Measurements from ENCODE around the gene ZNF426.
"Not testable (repeated sequence)": the region's sequence is repeated elsewhere in the genome, so short reads cannot be mapped to it uniquely, and the experiment has no call there.

ZNF426 gene

GRCh38 chr19:9539201-9539600 lies 756 bp upstream of the ZNF426 start:
- H3K9me3 ChIP-seq (ENCODE audit: low read length), result peaks cover 29% of the 10 kb centered on the region
- not testable (repeated sequence) for H2AFZ ChIP-seq (ENCODE audit: low read depth, low read length); H3K27me3 ChIP-seq (ENCODE audit: insufficient read depth, low read length); H3K4me1 ChIP-seq (ENCODE audit: insufficient read depth, low read length)
- H3K36me3 ChIP-seq (ENCODE audit: insufficient read depth, low read length), result peaks cover 26% of the 10 kb centered on the region
- H3K4me3 ChIP-seq (ENCODE audit: low read length), result peak overlapping the region; percentile 74

GRCh38 chr19:9535934-9536333 lies 2.5 kb downstream of the ZNF426 start:
- H3K9me3 ChIP-seq (ENCODE audit: low read length), result peaks cover 57% of the 10 kb centered on the region
- H2AFZ ChIP-seq (ENCODE audit: low read depth, low read length), result no peak overlapping the region
- peaks cover 58% of the 10 kb centered on the region for H3K36me3 ChIP-seq (ENCODE audit: insufficient read depth, low read length)
- peaks cover 3% of the 10 kb centered on the region for H3K4me1 ChIP-seq (ENCODE audit: insufficient read depth, low read length)
- no peak overlapping the region for H3K4me3 ChIP-seq (ENCODE audit: low read length)
- H3K27me3 ChIP-seq (ENCODE audit: insufficient read depth, low read length), result no peaks in the 10 kb centered on the region

- peaks cover 92% of the 10 kb centered on the region for H3K9me3 ChIP-seq (ENCODE audit: low read length)
- no peak overlapping the region for H3K4me3 ChIP-seq (ENCODE audit: low read length)
- H3K27me3 ChIP-seq (ENCODE audit: insufficient read depth, low read length), result no peaks in the 10 kb centered on the region
- no peak overlapping the region for H2AFZ ChIP-seq (ENCODE audit: low read depth, low read length)
- H3K4me1 ChIP-seq (ENCODE audit: insufficient read depth, low read length), result no peaks in the 10 kb centered on the region
- peaks cover 95% of the 10 kb centered on the region for H3K36me3 ChIP-seq (ENCODE audit: insufficient read depth, low read length)
Measured at GRCh38 chr19:9531933-9532332, 6.5 kb downstream of the ZNF426 start.

- Histone ChIP-seq H3K9me3 (ENCODE audit: low read length) (peaks cover 86% of the 10 kb centered on the region), H3K4me1 (ENCODE audit: insufficient read depth, low read length) (no peaks in the 10 kb centered on the region), H2AFZ (ENCODE audit: low read depth, low read length) (no peak overlapping the region), H3K27me3 (ENCODE audit: insufficient read depth, low read length) (no peaks in the 10 kb centered on the region), H3K4me3 (ENCODE audit: low read length) (no peak overlapping the region), H3K36me3 (ENCODE audit: insufficient read depth, low read length) (peaks cover 86% of the 10 kb centered on the region)
Measured at GRCh38 chr19:9528757-9529336, 9.6 kb downstream of the ZNF426 start.

GRCh38 chr19:9523885-9524474 lies 14.5 kb downstream of the ZNF426 start:
- Histone ChIP-seq H3K27me3 (ENCODE audit: insufficient read depth, low read length) (no peaks in the 10 kb centered on the region), H3K9me3 (ENCODE audit: low read length) (peaks cover 64% of the 10 kb centered on the region), H3K36me3 (ENCODE audit: insufficient read depth, low read length) (peaks cover 50% of the 10 kb centered on the region), H3K4me3 (ENCODE audit: low read length) (no peak overlapping the region), H3K4me1 (ENCODE audit: insufficient read depth, low read length) (no peaks in the 10 kb centered on the region), H2AFZ (ENCODE audit: low read depth, low read length) (no peak overlapping the region)

GRCh38 chr19:9507285-9507684 lies 31.2 kb downstream of the ZNF426 start:
- Histone ChIP-seq H3K36me3 (ENCODE audit: insufficient read depth, low read length) (no peaks in the 10 kb centered on the region), H3K9me3 (ENCODE audit: low read length) (peaks cover 4% of the 10 kb centered on the region), H3K4me1 (ENCODE audit: insufficient read depth, low read length) (no peaks in the 10 kb centered on the region), H2AFZ (ENCODE audit: low read depth, low read length) (no peak overlapping the region), H3K27me3 (ENCODE audit: insufficient read depth, low read length) (no peaks in the 10 kb centered on the region), H3K4me3 (ENCODE audit: low read length) (no peak overlapping the region)

- Histone ChIP-seq H3K9me3 (ENCODE audit: low read length) (peaks cover 4% of the 10 kb centered on the region), H3K36me3 (ENCODE audit: insufficient read depth, low read length) (no peaks in the 10 kb centered on the region), H3K4me1 (ENCODE audit: insufficient read depth, low read length) (no peaks in the 10 kb centered on the region), H2AFZ (ENCODE audit: low read depth, low read length) (no peak overlapping the region), H3K4me3 (ENCODE audit: low read length) (no peak overlapping the region), H3K27me3 (ENCODE audit: insufficient read depth, low read length) (no peaks in the 10 kb centered on the region)
Measured at GRCh38 chr19:9500796-9501195, 37.6 kb downstream of the ZNF426 start.

GRCh38 chr19:9498183-9498902 lies 40.1 kb downstream of the ZNF426 start, which contains the start of gene ZNF560:
Gene ZNF560 (minus strand): TSS chr19:9498616. CDS start chr19:9475313, 23,303 bp downstream.
- H3K9me3 ChIP-seq (ENCODE audit: low read length), result peaks cover 4% of the 10 kb centered on the region
- H3K4me1 ChIP-seq (ENCODE audit: insufficient read depth, low read length), result no peaks in the 10 kb centered on the region
- H2AFZ ChIP-seq (ENCODE audit: low read depth, low read length), result no peak within 1 kb of the TSS
- H3K27me3 ChIP-seq (ENCODE audit: insufficient read depth, low read length), result no peaks in the 10 kb centered on the region
- H3K36me3 ChIP-seq (ENCODE audit: insufficient read depth, low read length), result no peaks in the 10 kb centered on the region
- H3K4me3 ChIP-seq (ENCODE audit: low read length), result no peak within 1 kb of the TSS

- H3K9me3 ChIP-seq (ENCODE audit: low read length), result peaks cover 3% of the 10 kb centered on the region
- H3K4me1 ChIP-seq (ENCODE audit: insufficient read depth, low read length), result no peaks in the 10 kb centered on the region
- H3K36me3 ChIP-seq (ENCODE audit: insufficient read depth, low read length), result no peaks in the 10 kb centered on the region
- no peak overlapping the region for H2AFZ ChIP-seq (ENCODE audit: low read depth, low read length)
- no peaks in the 10 kb centered on the region for H3K27me3 ChIP-seq (ENCODE audit: insufficient read depth, low read length)
- no peak overlapping the region for H3K4me3 ChIP-seq (ENCODE audit: low read length)
Measured at GRCh38 chr19:9494096-9494495, 44.3 kb downstream of the ZNF426 start.

GRCh38 chr19:9487016-9487415 lies 51.4 kb downstream of the ZNF426 start:
- Histone ChIP-seq H3K9me3 (ENCODE audit: low read length) (peaks cover 5% of the 10 kb centered on the region), H3K36me3 (ENCODE audit: insufficient read depth, low read length) (no peaks in the 10 kb centered on the region)

GRCh38 chr19:9485140-9485539 lies 53.3 kb downstream of the ZNF426 start:
- no peaks in the 10 kb centered on the region for H3K27me3 ChIP-seq (ENCODE audit: insufficient read depth, low read length)
- H3K4me1 ChIP-seq (ENCODE audit: insufficient read depth, low read length), result no peaks in the 10 kb centered on the region
- no peak overlapping the region for H3K4me3 ChIP-seq (ENCODE audit: low read length)
- no peak overlapping the region for H2AFZ ChIP-seq (ENCODE audit: low read depth, low read length)
- no peaks in the 10 kb centered on the region for H3K36me3 ChIP-seq (ENCODE audit: insufficient read depth, low read length)
- peaks cover 5% of the 10 kb centered on the region for H3K9me3 ChIP-seq (ENCODE audit: low read length)

More at GRCh38 chr19:9487016-9487415, 51.4 kb downstream of the ZNF426 start:
- Histone ChIP-seq H3K27me3 (ENCODE audit: insufficient read depth, low read length) (no peaks in the 10 kb centered on the region), H3K4me1 (ENCODE audit: insufficient read depth, low read length) (no peaks in the 10 kb centered on the region), H2AFZ (ENCODE audit: low read depth, low read length) (no peak overlapping the region), H3K4me3 (ENCODE audit: low read length) (no peak overlapping the region)

- no peak overlapping the region for H3K4me3 ChIP-seq (ENCODE audit: low read length)
- H3K9me3 ChIP-seq (ENCODE audit: low read length), result peaks cover 4% of the 10 kb centered on the region
Measured at GRCh38 chr19:9474975-9475374, 63.5 kb downstream of the ZNF426 start.

More at GRCh38 chr19:9474975-9475374, 63.5 kb downstream of the ZNF426 start:
- Histone ChIP-seq H2AFZ (ENCODE audit: low read depth, low read length) (no peak overlapping the region), H3K4me1 (ENCODE audit: insufficient read depth, low read length) (no peaks in the 10 kb centered on the region), H3K27me3 (ENCODE audit: insufficient read depth, low read length) (no peaks in the 10 kb centered on the region), H3K36me3 (ENCODE audit: insufficient read depth, low read length) (no peaks in the 10 kb centered on the region)
